SK-N-SH treated with all-trans-retinoic acid at 6 μM for 48 hours (cell line): ENCODE results near the gene AMPD1.

Experiments
- ARNTL ChIP-seq: fragments of 450-650 bp; formaldehyde crosslinking; IDR thresholded peaks from 2 replicates; pipeline ENCODE4 v1.5.0; 2020; ENCODE audit warnings: low read depth, mild to moderate bottlenecking, moderate library complexity, borderline replicate concordance
- SNAI2 ChIP-seq: fragments of 250-450 bp; sonication (Bioruptor Pico); IDR thresholded peaks from 2 replicates; pipeline ENCODE4 v1.5.0; 2020; ENCODE audit warnings: mild to moderate bottlenecking, moderate library complexity
- ZC3H10 ChIP-seq: fragments of 250-450 bp; sonication (Bioruptor Pico); IDR thresholded peaks from 2 replicates; pipeline ENCODE4 v1.5.1; 2021; ENCODE audit warnings: mild to moderate bottlenecking, moderate library complexity

GRCh38 chr1:114666954-114667353 lies 28.4 kb downstream of the AMPD1 start:
- TF ChIP-seq SNAI2 (CRISPR knock-in tag) (no peak), ZC3H10 (CRISPR knock-in tag) (no peak), ARNTL (CRISPR knock-in tag) (no peak)
